ENCODE results near the gene SEMA6B.

Gene SEMA6B

DNA sequence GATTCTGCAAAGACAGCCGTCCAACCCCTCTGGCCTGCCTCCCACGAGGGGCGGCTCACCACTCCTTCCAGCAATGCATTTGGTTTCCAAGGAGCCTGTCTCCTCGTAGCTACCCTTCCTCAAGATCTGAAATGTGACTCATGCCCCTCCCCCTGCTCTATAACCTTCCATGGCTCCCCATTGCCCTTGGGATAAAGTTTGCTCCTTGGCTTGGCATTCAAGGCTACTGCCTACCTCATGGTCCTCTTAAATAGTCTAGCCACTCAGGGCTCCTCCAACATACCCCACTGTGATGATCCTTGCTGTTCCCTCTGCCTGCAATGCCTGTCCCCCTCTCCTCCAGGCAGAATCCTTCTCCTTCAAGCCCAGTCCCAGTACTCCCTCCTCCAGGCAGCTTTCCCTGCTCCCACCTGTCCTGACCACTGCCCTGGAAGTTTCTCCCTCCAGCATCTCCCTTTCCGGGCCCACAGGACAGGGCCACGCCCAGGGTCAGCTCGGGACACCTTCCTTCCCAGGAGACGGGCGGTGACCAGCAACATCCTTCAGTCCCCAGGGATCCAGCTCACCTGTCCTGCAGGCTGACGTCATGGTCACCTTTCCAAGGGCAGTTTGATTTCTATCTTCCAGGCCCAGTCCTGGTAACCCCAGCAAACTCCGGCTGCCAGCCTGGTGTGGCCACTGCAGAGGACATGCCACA, 19.2 kb upstream of the SEMA6B start (continued):
- TF ChIP-seq ZBTB17 (tag by site-specific recombination; IDR thresholded peaks at IDR 0.05) (0 out of 2 replicates have a peak, but pooled peaks have one; percentile 30), ZNF274 (IDR thresholded peaks at IDR 0.05; ENCODE audit: low read length) (no peak), ZNF274 (tag by site-specific recombination; IDR thresholded peaks at IDR 0.05; ENCODE audit: borderline replicate concordance) (no peak), IKZF3 (tag by site-specific recombination; IDR thresholded peaks at IDR 0.05) (peak; percentile 65), ZNF513 (tag by site-specific recombination; IDR thresholded peaks at IDR 0.05) (no peak), ZNF660 (tag by site-specific recombination; IDR thresholded peaks at IDR 0.05) (0 out of 2 replicates have a peak, but pooled peaks have one; percentile 51), ZNF221 (tag by site-specific recombination; IDR thresholded peaks at IDR 0.05; ENCODE audit: borderline replicate concordance) (no peak), ZFP69B (tag by site-specific recombination; IDR thresholded peaks at IDR 0.05) (0 out of 2 replicates have a peak, but pooled peaks have one; percentile 36), ZNF16 (tag by site-specific recombination; IDR thresholded peaks at IDR 0.05; ENCODE audit: low read depth) (peak; percentile 100), BCL11B (tag by site-specific recombination; IDR thresholded peaks at IDR 0.05; ENCODE audit: low read depth) (peak; percentile 54), ZNF664 (tag by site-specific recombination; IDR thresholded peaks at IDR 0.05) (peak; percentile 42; the same call in 1 of the 2 replicates), ZEB2 (tag by site-specific recombination; IDR thresholded peaks at IDR 0.05) (peak; percentile 50; the same call in 1 of the 2 replicates), ATF2 (tag by site-specific recombination; IDR thresholded peaks at IDR 0.05; ENCODE audit: low read depth) (0 out of 2 replicates have a peak, but pooled peaks have one; percentile 7), ZNF223 (tag by site-specific recombination; IDR thresholded peaks at IDR 0.05) (no peak), HOXD13 (CRISPR knock-in tag; IDR thresholded peaks at IDR 0.05; ENCODE audit: borderline replicate concordance) (no peak), ZNF76 (tag by site-specific recombination; IDR thresholded peaks at IDR 0.05; ENCODE audit: borderline replicate concordance, low read depth) (no peak), BCL11A (tag by site-specific recombination; IDR thresholded peaks at IDR 0.05; ENCODE audit: low read depth) (0 out of 2 replicates have a peak, but pooled peaks have one; percentile 5), SP2 (tag by site-specific recombination; IDR thresholded peaks at IDR 0.05) (peak; percentile 15), ZNF600 (tag by site-specific recombination; IDR thresholded peaks at IDR 0.05) (peak; percentile 32; the same call in 1 of the 2 replicates), KLF8 (tag by site-specific recombination; IDR thresholded peaks at IDR 0.05) (peak; percentile 60; the same call in 1 of the 2 replicates), KLF10 (tag by site-specific recombination; IDR thresholded peaks at IDR 0.05) (no peak), ZNF146 (tag by site-specific recombination; IDR thresholded peaks at IDR 0.05) (peak; percentile 25; the same call in 1 of the 2 replicates), ZNF121 (tag by site-specific recombination; IDR thresholded peaks at IDR 0.05) (peak; percentile 78), SP7 (tag by site-specific recombination; IDR thresholded peaks at IDR 0.05) (0 out of 2 replicates have a peak, but pooled peaks have one; percentile 27), KLF1 (tag by site-specific recombination; IDR thresholded peaks at IDR 0.05) (0 out of 2 replicates have a peak, but pooled peaks have one; percentile 12)
- TF ChIP-seq, protein P1, sequence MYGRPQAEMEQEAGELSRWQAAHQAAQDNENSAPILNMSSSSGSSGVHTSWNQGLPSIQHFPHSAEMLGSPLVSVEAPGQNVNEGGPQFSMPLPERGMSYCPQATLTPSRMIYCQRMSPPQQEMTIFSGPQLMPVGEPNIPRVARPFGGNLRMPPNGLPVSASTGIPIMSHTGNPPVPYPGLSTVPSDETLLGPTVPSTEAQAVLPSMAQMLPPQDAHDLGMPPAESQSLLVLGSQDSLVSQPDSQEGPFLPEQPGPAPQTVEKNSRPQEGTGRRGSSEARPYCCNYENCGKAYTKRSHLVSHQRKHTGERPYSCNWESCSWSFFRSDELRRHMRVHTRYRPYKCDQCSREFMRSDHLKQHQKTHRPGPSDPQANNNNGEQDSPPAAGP (tag by site-specific recombination; IDR thresholded peaks at IDR 0.05) = no peak
- TF ChIP-seq, protein P2, sequence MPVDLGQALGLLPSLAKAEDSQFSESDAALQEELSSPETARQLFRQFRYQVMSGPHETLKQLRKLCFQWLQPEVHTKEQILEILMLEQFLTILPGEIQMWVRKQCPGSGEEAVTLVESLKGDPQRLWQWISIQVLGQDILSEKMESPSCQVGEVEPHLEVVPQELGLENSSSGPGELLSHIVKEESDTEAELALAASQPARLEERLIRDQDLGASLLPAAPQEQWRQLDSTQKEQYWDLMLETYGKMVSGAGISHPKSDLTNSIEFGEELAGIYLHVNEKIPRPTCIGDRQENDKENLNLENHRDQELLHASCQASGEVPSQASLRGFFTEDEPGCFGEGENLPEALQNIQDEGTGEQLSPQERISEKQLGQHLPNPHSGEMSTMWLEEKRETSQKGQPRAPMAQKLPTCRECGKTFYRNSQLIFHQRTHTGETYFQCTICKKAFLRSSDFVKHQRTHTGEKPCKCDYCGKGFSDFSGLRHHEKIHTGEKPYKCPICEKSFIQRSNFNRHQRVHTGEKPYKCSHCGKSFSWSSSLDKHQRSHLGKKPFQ (tag by site-specific recombination; IDR thresholded peaks at IDR 0.05) = no peak
- TF ChIP-seq, protein P3, sequence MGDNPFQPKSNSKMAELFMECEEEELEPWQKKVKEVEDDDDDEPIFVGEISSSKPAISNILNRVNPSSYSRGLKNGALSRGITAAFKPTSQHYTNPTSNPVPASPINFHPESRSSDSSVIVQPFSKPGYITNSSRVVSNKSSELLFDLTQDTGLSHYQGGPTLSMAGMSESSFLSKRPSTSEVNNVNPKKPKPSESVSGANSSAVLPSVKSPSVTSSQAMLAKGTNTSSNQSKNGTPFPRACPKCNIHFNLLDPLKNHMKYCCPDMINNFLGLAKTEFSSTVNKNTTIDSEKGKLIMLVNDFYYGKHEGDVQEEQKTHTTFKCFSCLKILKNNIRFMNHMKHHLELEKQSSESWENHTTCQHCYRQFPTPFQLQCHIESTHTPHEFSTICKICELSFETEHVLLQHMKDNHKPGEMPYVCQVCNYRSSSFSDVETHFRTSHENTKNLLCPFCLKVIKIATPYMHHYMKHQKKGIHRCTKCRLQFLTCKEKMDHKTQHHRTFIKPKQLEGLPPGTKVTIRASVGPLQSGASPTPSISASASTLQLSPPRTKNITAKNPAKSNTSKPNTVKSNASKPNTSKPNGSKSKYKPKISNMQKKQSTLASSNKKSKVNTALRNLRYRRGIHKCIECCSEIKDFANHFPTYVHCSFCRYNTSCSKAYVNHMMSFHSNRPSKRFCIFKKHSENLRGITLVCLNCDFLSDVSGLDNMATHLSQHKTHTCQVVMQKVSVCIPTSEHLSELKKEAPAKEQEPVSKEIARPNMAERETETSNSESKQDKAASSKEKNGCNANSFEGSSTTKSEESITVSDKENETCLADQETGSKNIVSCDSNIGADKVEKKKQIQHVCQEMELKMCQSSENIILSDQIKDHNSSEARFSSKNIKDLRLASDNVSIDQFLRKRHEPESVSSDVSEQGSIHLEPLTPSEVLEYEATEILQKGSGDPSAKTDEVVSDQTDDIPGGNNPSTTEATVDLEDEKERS (tag by site-specific recombination; IDR thresholded peaks at IDR 0.05) = peak; percentile 63; the same call in 1 of the 2 replicates

Data from HEK293 (cell line).